Measurements from ENCODE around the gene UQCRC2.

Gene UQCRC2

DNA sequence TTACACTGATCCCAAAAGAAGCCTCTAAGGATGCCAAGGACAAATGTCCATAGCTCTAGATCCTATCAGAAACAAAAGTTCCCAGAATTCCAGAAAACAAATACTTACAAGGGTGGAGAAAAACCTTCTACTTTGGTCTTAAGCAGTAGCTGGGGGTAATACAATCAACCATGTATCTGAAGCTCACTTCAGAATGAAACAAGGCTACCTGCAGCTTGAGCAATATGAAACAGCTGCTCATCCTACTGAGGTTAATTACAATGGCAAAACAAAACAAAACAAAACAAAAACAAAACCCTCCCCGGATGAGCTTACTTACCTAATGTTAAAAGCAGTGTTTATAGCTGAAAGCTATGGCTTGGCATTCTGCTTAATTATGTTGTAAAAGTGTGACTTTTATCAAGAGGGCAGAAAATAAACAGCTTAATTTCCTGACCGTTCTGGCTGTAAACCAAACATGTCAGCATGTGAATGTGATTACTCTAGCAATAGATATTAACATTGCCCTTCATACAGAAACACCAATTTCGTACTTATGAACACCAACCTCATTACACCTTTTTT lies 37.3 kb downstream of the UQCRC2 start (continued):
- TF ChIP-seq, protein P1, sequence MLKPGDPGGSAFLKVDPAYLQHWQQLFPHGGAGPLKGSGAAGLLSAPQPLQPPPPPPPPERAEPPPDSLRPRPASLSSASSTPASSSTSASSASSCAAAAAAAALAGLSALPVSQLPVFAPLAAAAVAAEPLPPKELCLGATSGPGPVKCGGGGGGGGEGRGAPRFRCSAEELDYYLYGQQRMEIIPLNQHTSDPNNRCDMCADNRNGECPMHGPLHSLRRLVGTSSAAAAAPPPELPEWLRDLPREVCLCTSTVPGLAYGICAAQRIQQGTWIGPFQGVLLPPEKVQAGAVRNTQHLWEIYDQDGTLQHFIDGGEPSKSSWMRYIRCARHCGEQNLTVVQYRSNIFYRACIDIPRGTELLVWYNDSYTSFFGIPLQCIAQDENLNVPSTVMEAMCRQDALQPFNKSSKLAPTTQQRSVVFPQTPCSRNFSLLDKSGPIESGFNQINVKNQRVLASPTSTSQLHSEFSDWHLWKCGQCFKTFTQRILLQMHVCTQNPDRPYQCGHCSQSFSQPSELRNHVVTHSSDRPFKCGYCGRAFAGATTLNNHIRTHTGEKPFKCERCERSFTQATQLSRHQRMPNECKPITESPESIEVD (tag by site-specific recombination; IDR thresholded peaks at IDR 0.05) = peak; percentile 70
- TF ChIP-seq ZNF501 (tag by site-specific recombination; IDR thresholded peaks at IDR 0.05) (no peak), ZNF302 (tag by site-specific recombination; IDR thresholded peaks at IDR 0.05; ENCODE audit: low read depth) (no peak), ZFP41 (tag by site-specific recombination; IDR thresholded peaks at IDR 0.05; ENCODE audit: borderline replicate concordance) (no peak), ZNF202 (tag by site-specific recombination; IDR thresholded peaks at IDR 0.05; ENCODE audit: borderline replicate concordance) (no peak), ZNF785 (tag by site-specific recombination; IDR thresholded peaks at IDR 0.05) (no peak), SCRT1 (tag by site-specific recombination; IDR thresholded peaks at IDR 0.05; ENCODE audit: borderline replicate concordance) (no peak), FEZF1 (tag by site-specific recombination; IDR thresholded peaks at IDR 0.05) (peak; percentile 76)
- TF ChIP-seq, protein P2, sequence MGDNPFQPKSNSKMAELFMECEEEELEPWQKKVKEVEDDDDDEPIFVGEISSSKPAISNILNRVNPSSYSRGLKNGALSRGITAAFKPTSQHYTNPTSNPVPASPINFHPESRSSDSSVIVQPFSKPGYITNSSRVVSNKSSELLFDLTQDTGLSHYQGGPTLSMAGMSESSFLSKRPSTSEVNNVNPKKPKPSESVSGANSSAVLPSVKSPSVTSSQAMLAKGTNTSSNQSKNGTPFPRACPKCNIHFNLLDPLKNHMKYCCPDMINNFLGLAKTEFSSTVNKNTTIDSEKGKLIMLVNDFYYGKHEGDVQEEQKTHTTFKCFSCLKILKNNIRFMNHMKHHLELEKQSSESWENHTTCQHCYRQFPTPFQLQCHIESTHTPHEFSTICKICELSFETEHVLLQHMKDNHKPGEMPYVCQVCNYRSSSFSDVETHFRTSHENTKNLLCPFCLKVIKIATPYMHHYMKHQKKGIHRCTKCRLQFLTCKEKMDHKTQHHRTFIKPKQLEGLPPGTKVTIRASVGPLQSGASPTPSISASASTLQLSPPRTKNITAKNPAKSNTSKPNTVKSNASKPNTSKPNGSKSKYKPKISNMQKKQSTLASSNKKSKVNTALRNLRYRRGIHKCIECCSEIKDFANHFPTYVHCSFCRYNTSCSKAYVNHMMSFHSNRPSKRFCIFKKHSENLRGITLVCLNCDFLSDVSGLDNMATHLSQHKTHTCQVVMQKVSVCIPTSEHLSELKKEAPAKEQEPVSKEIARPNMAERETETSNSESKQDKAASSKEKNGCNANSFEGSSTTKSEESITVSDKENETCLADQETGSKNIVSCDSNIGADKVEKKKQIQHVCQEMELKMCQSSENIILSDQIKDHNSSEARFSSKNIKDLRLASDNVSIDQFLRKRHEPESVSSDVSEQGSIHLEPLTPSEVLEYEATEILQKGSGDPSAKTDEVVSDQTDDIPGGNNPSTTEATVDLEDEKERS (tag by site-specific recombination; IDR thresholded peaks at IDR 0.05) = no peak

DNA sequence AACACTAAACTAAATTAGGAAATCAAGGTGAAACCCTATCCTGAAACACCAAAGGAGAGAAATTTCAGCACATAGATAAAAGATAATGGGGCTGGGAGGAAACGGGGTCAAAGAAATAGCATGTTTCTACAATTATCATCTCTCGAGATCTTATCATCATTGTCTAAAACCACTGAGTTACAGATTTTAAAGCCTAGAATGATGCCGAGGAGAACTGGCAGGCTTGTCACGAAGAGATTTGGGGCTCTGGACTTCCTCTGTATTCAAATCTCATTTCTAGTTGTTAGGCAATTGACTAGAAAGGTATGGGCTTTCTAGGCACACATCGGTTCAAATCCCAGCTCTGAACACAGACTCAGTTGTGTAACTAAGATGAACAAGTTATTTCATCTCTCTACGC lies 38.5 kb downstream of the UQCRC2 start:
- Histone ChIP-seq H3K9me3 (ENCODE audit: control insufficient read depth, insufficient read depth, low read depth, low read length) (no peaks in the 10 kb centered on the region), H3K36me3 (ENCODE audit: control insufficient read depth in 2 of 2, insufficient read depth in 1 of 2, low read length in 2 of 2) (peaks cover 0 to 3% of the 10 kb centered on the region in 2 experiments; a peak in 1 of 3 replicates), H3K27ac (ENCODE audit: extremely low read depth, low read depth, low read length) (no peak overlapping the region), H3K4me3 (ENCODE audit: low read depth, low read length) (no peak overlapping the region), H3K4me1 (ENCODE audit: control insufficient read depth, insufficient read depth, low read length) (peaks cover 13% of the 10 kb centered on the region)
- TF ChIP-seq GLI2 (tag by site-specific recombination; IDR thresholded peaks at IDR 0.05; ENCODE audit: borderline replicate concordance, low read depth) (no peak), ZNF169 (tag by site-specific recombination; IDR thresholded peaks at IDR 0.05) (no peak), ZBTB8A (tag by site-specific recombination; IDR thresholded peaks at IDR 0.05) (no peak), ZNF302 (tag by site-specific recombination; IDR thresholded peaks at IDR 0.05; ENCODE audit: low read depth) (no peak), MZF1 (tag by site-specific recombination; IDR thresholded peaks at IDR 0.05; ENCODE audit: borderline replicate concordance) (no peak), ZNF239 (tag by site-specific recombination; IDR thresholded peaks at IDR 0.05) (no peak), ZNF624 (tag by site-specific recombination; IDR thresholded peaks at IDR 0.05) (no peak), ZNF529 (tag by site-specific recombination; IDR thresholded peaks at IDR 0.05; ENCODE audit: insufficient replicate concordance) (no peak), ZNF19 (tag by site-specific recombination; IDR thresholded peaks at IDR 0.05; ENCODE audit: low read depth) (no peak), TCF7L2 (IDR thresholded peaks at IDR 0.05; ENCODE audit: borderline replicate concordance, low read depth, low read length) (no peak)
- CTCF ChIA-PET = interaction anchor here (1.5 to 2.8 kb wide), 3 partner anchors 91 to 197 kb away, joined by 3 to 11 read pairs (median 4); no protein-coding TSS in a partner anchor
- POLR2A ChIA-PET = no interaction called here

DNA sequence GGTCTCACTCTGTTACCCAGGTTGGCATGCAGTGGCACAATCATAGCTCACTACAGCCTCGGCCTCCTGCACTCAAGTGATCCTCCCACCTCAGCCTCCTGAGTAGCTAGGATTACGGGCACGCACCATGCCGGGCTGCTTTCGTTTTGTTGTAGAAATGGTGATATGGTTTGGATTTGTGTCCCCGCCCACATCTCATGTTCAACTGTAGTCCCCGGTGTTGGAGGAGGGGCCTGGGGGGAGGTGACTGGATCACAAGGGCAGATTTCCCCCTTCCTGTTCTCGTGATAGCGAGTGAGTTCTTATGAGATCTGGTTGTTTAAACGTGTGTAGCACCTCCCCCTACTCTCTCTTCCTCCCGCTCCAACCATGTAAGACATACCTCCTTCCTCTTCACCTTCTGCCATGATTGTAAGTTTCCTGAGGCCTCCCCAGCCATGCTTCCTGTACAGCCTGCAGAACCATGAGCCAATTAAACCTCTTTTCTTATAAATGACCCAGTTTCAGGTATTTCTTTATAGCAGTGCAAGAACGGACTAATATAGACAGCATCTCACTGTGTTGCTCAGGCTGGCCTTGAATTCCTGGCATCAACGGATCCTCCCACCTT lies 41.8 kb downstream of the UQCRC2 start:
- H3K27ac ChIP-seq (ENCODE audit: extremely low read depth, low read depth, low read length) = no peak overlapping the region
- peaks cover 13% of the 10 kb centered on the region for H3K4me1 ChIP-seq (ENCODE audit: control insufficient read depth, insufficient read depth, low read length)
- ChIA-PET CTCF (interaction anchor here (0.6 to 20.3 kb wide), 7 partner anchors 44 to 339 kb away, joined by 3 to 302 read pairs (median 3); no protein-coding TSS in a partner anchor), POLR2A (no interaction called here)
- no peaks in the 10 kb centered on the region for H3K36me3 ChIP-seq (ENCODE audit: control insufficient read depth in 2 of 2, insufficient read depth in 1 of 2, low read length in 2 of 2)
- H3K9me3 ChIP-seq (ENCODE audit: control insufficient read depth, insufficient read depth, low read depth, low read length) = no peaks in the 10 kb centered on the region
- H3K4me3 ChIP-seq (ENCODE audit: low read depth, low read length) = no peak overlapping the region
- no peak for TF ChIP-seq ZNF416 (tag by site-specific recombination; IDR thresholded peaks at IDR 0.05)
- TF ChIP-seq SCRT1 (tag by site-specific recombination; IDR thresholded peaks at IDR 0.05; ENCODE audit: borderline replicate concordance) = no peak
- TF ChIP-seq, protein P3, sequence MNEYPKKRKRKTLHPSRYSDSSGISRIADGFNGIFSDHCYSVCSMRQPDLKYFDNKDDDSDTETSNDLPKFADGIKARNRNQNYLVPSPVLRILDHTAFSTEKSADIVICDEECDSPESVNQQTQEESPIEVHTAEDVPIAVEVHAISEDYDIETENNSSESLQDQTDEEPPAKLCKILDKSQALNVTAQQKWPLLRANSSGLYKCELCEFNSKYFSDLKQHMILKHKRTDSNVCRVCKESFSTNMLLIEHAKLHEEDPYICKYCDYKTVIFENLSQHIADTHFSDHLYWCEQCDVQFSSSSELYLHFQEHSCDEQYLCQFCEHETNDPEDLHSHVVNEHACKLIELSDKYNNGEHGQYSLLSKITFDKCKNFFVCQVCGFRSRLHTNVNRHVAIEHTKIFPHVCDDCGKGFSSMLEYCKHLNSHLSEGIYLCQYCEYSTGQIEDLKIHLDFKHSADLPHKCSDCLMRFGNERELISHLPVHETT (tag by site-specific recombination; IDR thresholded peaks at IDR 0.05) = no peak
- no peak for TF ChIP-seq ZNF514 (tag by site-specific recombination; IDR thresholded peaks at IDR 0.05)
- TF ChIP-seq ZNF530 (tag by site-specific recombination; IDR thresholded peaks at IDR 0.05; ENCODE audit: low read depth) = no peak
- TF ChIP-seq ZNF157 (tag by site-specific recombination; IDR thresholded peaks at IDR 0.05) = no peak
- TF ChIP-seq ZNF221 (tag by site-specific recombination; IDR thresholded peaks at IDR 0.05; ENCODE audit: borderline replicate concordance) = no peak
- no peak for TF ChIP-seq ZNF302 (tag by site-specific recombination; IDR thresholded peaks at IDR 0.05; ENCODE audit: low read depth)
- TF ChIP-seq ZBTB7A (tag by site-specific recombination; IDR thresholded peaks at IDR 0.05; ENCODE audit: low read depth) = no peak
- no peak for TF ChIP-seq OVOL3 (tag by site-specific recombination; IDR thresholded peaks at IDR 0.05)
